ENCODE data around the gene IVNS1ABP. TPM values are rescaled to one million over a fixed set of nuclear protein-coding genes. Genes with fewer than 3 reads are reported as not detected.
"Not testable (repeated sequence)": the region's sequence is repeated elsewhere in the genome, so short reads cannot be mapped to it uniquely, and the experiment has no call there.

IVNS1ABP gene
- total RNA-seq (10 to 100 TPM; 31.2 to 73.9 (median 54.2) TPM), polyA plus RNA-seq (10 to 100 TPM; 40.2 to 57.3 TPM)
- long read RNA-seq, donor 1, full-length matches to known transcripts: 26 of 41 reads
- long read RNA-seq, donor 1, partial matches to known transcripts: 10 of 41 reads
- long read RNA-seq, donor 1, other reads (novel, unspliced or antisense): 5 of 41 reads
- long read RNA-seq, donor 2, full-length matches to known transcripts: 23 of 63 reads
- long read RNA-seq, donor 2, partial matches to known transcripts: 40 of 63 reads
- long read RNA-seq, donor 2, other reads (novel, unspliced or antisense): 0 of 63 reads
- long read RNA-seq, donor 3, full-length matches to known transcripts: 33 of 47 reads
- long read RNA-seq, donor 3, partial matches to known transcripts: 8 of 47 reads
- long read RNA-seq, donor 3, other reads (novel, unspliced or antisense): 6 of 47 reads

GRCh38 chr1:185317034-185317885 is at the start of gene IVNS1ABP:
IVNS1ABP (minus strand) TSS chr1:185317243; CDS start chr1:185309493, 7,750 bp downstream.
- Histone ChIP-seq H3K9me3 (no peaks in the 10 kb centered on the region), H3K27me3 (no peaks in the 10 kb centered on the region), H3K36me3 (no peaks in the 10 kb centered on the region), H3K27ac (peak within 1 kb of the TSS; percentile 76 to 92), H3K4me1 (ENCODE audit: insufficient read depth) (peaks cover 2% of the 10 kb centered on the region), H3K4me3 (peak within 1 kb of the TSS; percentile 90)
- intact Hi-C loops (cut with DNase I): loop anchor here in 1 of 4 donors (5.0 to 10.0 kb wide), 2 partner anchors 160 to 562 kb away; partner anchors contain the start of genes EDEM3, SWT1 and TRMT1L
- peak; percentile 92 to 95 (median 95) for DNase-seq
- 0 to 1% (median 0%) methylated on average over 79 to 80 of the region's 80 CpGs for WGBS, 3 donors
- TF ChIP-seq EP300 (IDR thresholded peaks at IDR 0.05) (no peak), POLR2A (IDR thresholded peaks at IDR 0.05) (peak; percentile 94), CTCF (IDR thresholded peaks at IDR 0.05) (no peak)

DNA sequence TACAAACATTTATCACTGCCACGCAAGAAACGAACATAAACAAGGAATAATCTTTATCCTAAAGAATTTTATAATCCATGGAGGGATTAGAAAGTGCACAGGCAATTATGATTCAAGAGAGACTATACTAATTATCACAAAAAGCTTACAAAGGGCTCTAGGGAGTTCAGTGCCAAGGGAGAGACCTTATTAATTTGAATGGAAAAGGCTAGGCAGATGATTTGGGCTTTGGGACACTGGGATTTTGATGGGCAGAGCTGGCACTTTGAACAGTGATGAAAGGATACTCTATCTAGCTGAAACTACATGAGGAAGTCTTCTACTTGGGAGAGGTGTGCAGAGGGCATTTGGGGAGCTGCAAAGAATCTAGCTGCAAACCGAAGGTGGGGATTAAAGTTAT is 48.9 kb upstream of the IVNS1ABP start:
- TF ChIP-seq EP300 (IDR thresholded peaks at IDR 0.05): no peak
- TF ChIP-seq POLR2A (IDR thresholded peaks at IDR 0.05): no peak
- TF ChIP-seq CTCF (IDR thresholded peaks at IDR 0.05): no peak
- H3K27me3 ChIP-seq: no peaks in the 10 kb centered on the region
- H3K9me3 ChIP-seq: no peaks in the 10 kb centered on the region
- H3K36me3 ChIP-seq: no peaks in the 10 kb centered on the region
- no peak for DNase-seq
- no peak overlapping the region for H3K27ac ChIP-seq
- H3K4me1 ChIP-seq (ENCODE audit: insufficient read depth): no peaks in the 10 kb centered on the region
- no peak overlapping the region for H3K4me3 ChIP-seq
- intact Hi-C loops (cut with DNase I): no loop called here
- WGBS, 3 donors: 39 to 68% (median 48%) methylated on average over 3 of the region's 3 CpGs

DNA sequence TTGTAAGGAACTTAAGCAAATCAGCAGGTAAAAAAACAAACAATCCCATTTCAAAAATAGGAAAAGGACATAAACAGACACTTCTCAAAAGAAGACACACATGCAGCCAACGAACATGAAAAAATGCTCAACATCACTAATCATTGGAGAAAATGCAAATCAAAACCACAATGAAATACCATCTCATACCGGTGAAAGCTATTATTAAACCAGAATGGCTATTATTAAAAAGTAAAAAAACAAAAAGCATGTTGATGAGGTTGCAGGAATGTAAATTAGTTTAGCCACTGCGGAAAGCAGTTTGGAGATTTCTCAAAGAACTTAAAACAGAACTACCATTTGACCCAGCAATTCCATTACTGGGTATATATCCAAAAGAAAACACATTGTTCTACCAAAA is 47.5 kb upstream of the IVNS1ABP start:
- H3K4me3 ChIP-seq; H3K27ac ChIP-seq; H3K9me3 ChIP-seq; intact Hi-C loops (cut with DNase I); H3K36me3 ChIP-seq; H3K4me1 ChIP-seq (ENCODE audit: insufficient read depth); DNase-seq; H3K27me3 ChIP-seq: not testable (repeated sequence)
- WGBS, 3 donors: 23 to 50% (median 29%) methylated on average over 3 of the region's 3 CpGs

DNA sequence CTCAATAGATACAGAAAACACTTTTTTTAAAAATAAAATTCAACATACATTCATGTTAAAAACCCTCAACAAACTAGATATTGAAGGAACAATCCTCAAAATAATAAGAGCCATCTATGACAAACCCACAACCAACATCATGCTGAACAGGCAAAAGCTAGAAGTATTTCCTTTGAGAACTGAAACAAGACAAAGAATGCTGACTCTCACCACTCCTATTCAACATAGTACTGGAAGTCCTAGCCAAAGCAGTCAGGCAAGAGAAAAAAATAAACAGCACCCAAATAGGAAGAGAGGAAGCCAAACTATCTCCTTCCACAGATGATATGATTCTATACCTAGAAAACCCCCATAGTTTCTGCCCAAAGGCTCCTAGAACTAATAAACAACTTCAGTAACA is 46.2 kb upstream of the IVNS1ABP start:
- TF ChIP-seq EP300 (IDR thresholded peaks at IDR 0.05) (no peak), CTCF (IDR thresholded peaks at IDR 0.05) (no peak), POLR2A (IDR thresholded peaks at IDR 0.05) (no peak)
- DNase-seq: no peak
- Histone ChIP-seq H3K4me3 (no peak overlapping the region), H3K27ac (no peak overlapping the region), H3K27me3 (no peaks in the 10 kb centered on the region), H3K4me1 (ENCODE audit: insufficient read depth) (no peaks in the 10 kb centered on the region), H3K36me3 (no peaks in the 10 kb centered on the region), H3K9me3 (no peaks in the 10 kb centered on the region)
- intact Hi-C loops (cut with DNase I): no loop called here
